ENCODE results near the gene PPP1R27. TPM values are rescaled to one million over a fixed set of nuclear protein-coding genes. Genes with fewer than 3 reads are reported as not detected.

PPP1R27 gene
- total RNA-seq, 2 donors from 2014 or later, result not detected

DNA sequence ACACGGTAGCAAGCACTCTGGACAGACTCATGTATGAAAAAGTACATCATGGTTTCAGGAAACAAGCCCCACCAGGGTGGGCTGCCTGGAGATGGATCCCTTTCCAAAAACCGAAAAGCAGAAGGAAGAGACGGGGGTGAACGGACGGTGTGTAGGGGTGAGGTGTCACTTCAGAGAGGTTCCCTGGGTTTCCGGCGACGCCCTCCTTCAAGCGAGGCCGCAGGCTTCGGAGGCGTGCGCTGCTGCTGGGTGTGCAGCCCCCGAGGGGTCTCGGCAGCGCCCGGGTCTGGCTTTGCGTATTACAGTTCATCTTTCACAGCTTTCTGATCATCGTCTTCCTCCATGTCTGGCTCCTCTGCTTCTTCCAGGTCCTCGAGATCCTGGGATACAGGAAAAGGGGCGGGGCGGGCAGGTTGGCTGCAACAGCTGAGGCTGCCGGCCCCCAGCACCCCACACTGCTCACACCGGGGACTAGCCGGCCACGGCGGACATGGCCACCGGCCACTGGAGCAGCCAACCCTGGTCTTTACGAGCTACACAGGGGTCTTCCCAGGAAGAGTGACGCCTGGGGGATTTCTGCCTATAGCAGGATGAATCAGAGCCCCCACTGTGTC, 9.0 kb upstream of the PPP1R27 start:
- Histone ChIP-seq H3K9me3 (ENCODE audit: control insufficient read depth, low read length) (no peaks in the 10 kb centered on the region), H3K36me3 (ENCODE audit: control insufficient read depth, insufficient read depth, low read length) (peaks cover 58% of the 10 kb centered on the region), H3K4me3 (ENCODE audit: low read length) (no peak overlapping the region), H3K9ac (ENCODE audit: extremely low read depth, low read length, poor library complexity, severe bottlenecking) (no peak overlapping the region), H3K4me1 (ENCODE audit: control insufficient read depth, insufficient read depth, low read length) (no peaks in the 10 kb centered on the region), H3K27me3 (ENCODE audit: control insufficient read depth, insufficient read depth, low read length, poor library complexity, severe bottlenecking) (no peaks in the 10 kb centered on the region), H3K27ac (ENCODE audit: low read depth, low read length) (no peak overlapping the region)
- no peak overlapping the region for H3K4me3 Mint-ChIP-seq
- no peaks in the 10 kb centered on the region for H3K9me3 Mint-ChIP-seq
- 97% methylated on average over 22 to 30 of the region's 30 CpGs for WGBS, 2 experiments (ENCODE audit: insufficient coverage in 1 of 2, insufficient read length in 1 of 2)
- no peak for DNase-seq
- H3K27me3 Mint-ChIP-seq (ENCODE audit: insufficient read depth), result no peaks in the 10 kb centered on the region
- H3K27ac Mint-ChIP-seq, result no peak overlapping the region
- H3K4me1 Mint-ChIP-seq, result no peaks in the 10 kb centered on the region
- TF ChIP-seq, protein P1, sequence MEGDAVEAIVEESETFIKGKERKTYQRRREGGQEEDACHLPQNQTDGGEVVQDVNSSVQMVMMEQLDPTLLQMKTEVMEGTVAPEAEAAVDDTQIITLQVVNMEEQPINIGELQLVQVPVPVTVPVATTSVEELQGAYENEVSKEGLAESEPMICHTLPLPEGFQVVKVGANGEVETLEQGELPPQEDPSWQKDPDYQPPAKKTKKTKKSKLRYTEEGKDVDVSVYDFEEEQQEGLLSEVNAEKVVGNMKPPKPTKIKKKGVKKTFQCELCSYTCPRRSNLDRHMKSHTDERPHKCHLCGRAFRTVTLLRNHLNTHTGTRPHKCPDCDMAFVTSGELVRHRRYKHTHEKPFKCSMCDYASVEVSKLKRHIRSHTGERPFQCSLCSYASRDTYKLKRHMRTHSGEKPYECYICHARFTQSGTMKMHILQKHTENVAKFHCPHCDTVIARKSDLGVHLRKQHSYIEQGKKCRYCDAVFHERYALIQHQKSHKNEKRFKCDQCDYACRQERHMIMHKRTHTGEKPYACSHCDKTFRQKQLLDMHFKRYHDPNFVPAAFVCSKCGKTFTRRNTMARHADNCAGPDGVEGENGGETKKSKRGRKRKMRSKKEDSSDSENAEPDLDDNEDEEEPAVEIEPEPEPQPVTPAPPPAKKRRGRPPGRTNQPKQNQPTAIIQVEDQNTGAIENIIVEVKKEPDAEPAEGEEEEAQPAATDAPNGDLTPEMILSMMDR (conservative IDR thresholded peaks at IDR 0.05), result no peak
- peaks cover 42% of the 10 kb centered on the region for H3K36me3 Mint-ChIP-seq (ENCODE audit: low read depth)

DNA sequence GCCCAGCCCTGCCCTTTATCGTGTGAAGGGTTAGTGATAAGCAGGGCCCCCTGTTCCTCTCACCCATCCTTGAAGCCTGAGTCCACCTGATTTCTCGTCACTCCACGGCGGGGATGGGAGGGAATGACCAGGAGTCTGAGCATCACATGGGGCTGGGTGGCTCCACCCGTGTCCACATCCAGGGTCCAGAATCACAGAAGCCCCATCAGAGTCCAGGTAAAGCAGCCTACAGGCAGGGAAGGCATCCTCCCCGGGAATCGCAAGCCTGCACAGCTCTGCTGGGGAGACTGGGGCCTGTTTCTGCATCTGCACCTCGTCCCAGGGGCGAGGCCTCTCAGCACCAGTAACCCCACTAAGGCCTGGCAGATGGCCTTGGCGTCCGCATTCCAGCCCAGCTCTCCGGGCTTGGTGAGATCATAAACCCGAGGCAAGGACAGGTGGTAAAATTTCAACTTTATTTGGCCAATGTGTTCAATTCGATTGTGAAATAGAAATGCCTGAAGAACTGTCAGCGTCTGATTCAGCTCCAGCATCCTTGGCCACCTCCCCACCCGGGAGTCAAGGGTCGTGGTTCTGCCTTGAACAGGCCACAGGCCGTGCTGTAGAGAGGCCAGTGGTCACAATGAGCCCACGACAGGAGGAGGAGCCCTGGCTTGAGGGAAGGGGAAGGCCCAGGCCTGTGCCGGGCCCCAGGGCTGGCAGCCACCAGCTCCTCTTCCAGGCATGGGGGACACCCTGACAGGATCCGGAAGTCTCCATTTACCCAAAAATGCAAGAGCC, 8.1 kb upstream of the PPP1R27 start:
- TF ChIP-seq, protein P1 (conservative IDR thresholded peaks at IDR 0.05), result no peak
- no peak overlapping the region for H3K4me3 ChIP-seq (ENCODE audit: low read length)
- no peak overlapping the region for H3K27ac Mint-ChIP-seq
- H3K4me3 Mint-ChIP-seq, result no peak overlapping the region
- H3K27me3 ChIP-seq (ENCODE audit: control insufficient read depth, insufficient read depth, low read length, poor library complexity, severe bottlenecking), result no peaks in the 10 kb centered on the region
- H3K27me3 Mint-ChIP-seq (ENCODE audit: insufficient read depth), result no peaks in the 10 kb centered on the region
- no peaks in the 10 kb centered on the region for H3K4me1 ChIP-seq (ENCODE audit: control insufficient read depth, insufficient read depth, low read length)
- WGBS, 2 experiments (ENCODE audit: insufficient coverage in 1 of 2, insufficient read length in 1 of 2), result 93 to 96% methylated on average over 19 to 21 of the region's 21 CpGs
- no peak overlapping the region for H3K9ac ChIP-seq (ENCODE audit: extremely low read depth, low read length, poor library complexity, severe bottlenecking)
- peaks cover 39% of the 10 kb centered on the region for H3K36me3 Mint-ChIP-seq (ENCODE audit: low read depth)
- peaks cover 53% of the 10 kb centered on the region for H3K36me3 ChIP-seq (ENCODE audit: control insufficient read depth, insufficient read depth, low read length)
- DNase-seq, result no peak
- H3K9me3 Mint-ChIP-seq, result no peaks in the 10 kb centered on the region
- no peak overlapping the region for H3K27ac ChIP-seq (ENCODE audit: low read depth, low read length)
- H3K4me1 Mint-ChIP-seq, result no peaks in the 10 kb centered on the region
- no peaks in the 10 kb centered on the region for H3K9me3 ChIP-seq (ENCODE audit: control insufficient read depth, low read length)

DNA sequence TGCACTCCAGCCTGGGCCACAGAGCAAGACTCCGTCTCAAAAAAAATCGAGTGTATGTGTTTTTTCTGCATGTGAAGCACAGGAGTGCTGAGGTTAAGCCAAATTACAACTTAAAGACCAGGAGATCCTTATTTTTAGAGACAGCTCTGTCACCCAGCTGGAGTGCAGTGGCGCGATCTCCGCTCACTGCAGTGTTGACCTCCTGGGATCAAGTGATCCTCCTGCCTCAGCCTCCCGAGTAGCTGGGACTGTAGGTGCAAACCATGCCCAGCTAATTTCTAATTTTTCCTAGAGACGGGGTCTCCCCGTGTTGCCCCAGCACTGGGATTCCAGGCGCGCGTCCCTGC, 7.5 kb upstream of the PPP1R27 start:
- H3K4me1 Mint-ChIP-seq, result no peaks in the 10 kb centered on the region

More for the DNA sequence above, 7.5 kb upstream of the PPP1R27 start:
- Mint-ChIP-seq H3K4me3 (no peak overlapping the region), H3K36me3 (ENCODE audit: low read depth) (peaks cover 37% of the 10 kb centered on the region), H3K27me3 (ENCODE audit: insufficient read depth) (no peaks in the 10 kb centered on the region), H3K27ac (no peak overlapping the region), H3K9me3 (no peaks in the 10 kb centered on the region)
- Histone ChIP-seq H3K27me3 (ENCODE audit: control insufficient read depth, insufficient read depth, low read length, poor library complexity, severe bottlenecking) (no peaks in the 10 kb centered on the region), H3K9me3 (ENCODE audit: control insufficient read depth, low read length) (no peaks in the 10 kb centered on the region), H3K4me3 (ENCODE audit: low read length) (no peak overlapping the region), H3K27ac (ENCODE audit: low read depth, low read length) (no peak overlapping the region), H3K4me1 (ENCODE audit: control insufficient read depth, insufficient read depth, low read length) (no peaks in the 10 kb centered on the region), H3K36me3 (ENCODE audit: control insufficient read depth, insufficient read depth, low read length) (peaks cover 49% of the 10 kb centered on the region), H3K9ac (ENCODE audit: extremely low read depth, low read length, poor library complexity, severe bottlenecking) (no peak overlapping the region)
- WGBS, 2 experiments (ENCODE audit: insufficient coverage in 1 of 2, insufficient read length in 1 of 2), result 97 to 98% methylated on average over 11 of the region's 11 CpGs
- TF ChIP-seq, protein P1 (conservative IDR thresholded peaks at IDR 0.05), result no peak
- DNase-seq, result no peak
